Mesangial cell (primary cell): ENCODE data around the gene OR10G3. TPM values are rescaled to one million over a fixed set of nuclear protein-coding genes. Genes with fewer than 3 reads are reported as not detected.

Experiments used
- total RNA-seq: library from RNA; depleted of rRNA; stranded (reverse); fragments of >200 nt; gene quantifications from 2 replicates; pipeline ENCODE4 v1.2.3, GENCODE V29; 2015

Gene OR10G3, protein sequence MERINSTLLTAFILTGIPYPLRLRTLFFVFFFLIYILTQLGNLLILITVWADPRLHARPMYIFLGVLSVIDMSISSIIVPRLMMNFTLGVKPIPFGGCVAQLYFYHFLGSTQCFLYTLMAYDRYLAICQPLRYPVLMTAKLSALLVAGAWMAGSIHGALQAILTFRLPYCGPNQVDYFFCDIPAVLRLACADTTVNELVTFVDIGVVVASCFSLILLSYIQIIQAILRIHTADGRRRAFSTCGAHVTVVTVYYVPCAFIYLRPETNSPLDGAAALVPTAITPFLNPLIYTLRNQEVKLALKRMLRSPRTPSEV
- total RNA-seq, result not detected in 2 replicates

DNA sequence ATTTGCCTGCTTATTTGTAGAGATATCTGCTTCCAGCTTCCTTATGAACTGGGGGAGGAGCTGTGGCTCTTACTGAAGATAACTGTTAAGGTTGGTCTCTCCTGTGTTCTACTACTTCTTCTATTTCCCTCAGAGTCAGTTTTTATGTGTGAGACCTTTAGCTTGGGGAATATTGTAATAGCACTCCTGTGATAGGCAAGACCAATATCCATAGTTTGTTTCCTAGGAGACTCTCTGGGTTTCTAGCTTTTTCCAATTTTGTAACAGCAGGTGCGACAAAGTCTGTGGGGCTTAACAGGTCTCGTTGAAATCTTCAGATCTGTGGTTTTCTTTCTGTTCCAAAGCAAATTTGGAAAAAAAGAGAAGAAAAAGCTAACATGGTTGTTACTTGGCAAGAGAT lies at the start of gene OR10G3:
TSS of gene OR10G3 (minus strand) at position 101 of the 400 bp plus-strand sequence. CDS start 9,332 bp downstream, outside the sequence.

DNA sequence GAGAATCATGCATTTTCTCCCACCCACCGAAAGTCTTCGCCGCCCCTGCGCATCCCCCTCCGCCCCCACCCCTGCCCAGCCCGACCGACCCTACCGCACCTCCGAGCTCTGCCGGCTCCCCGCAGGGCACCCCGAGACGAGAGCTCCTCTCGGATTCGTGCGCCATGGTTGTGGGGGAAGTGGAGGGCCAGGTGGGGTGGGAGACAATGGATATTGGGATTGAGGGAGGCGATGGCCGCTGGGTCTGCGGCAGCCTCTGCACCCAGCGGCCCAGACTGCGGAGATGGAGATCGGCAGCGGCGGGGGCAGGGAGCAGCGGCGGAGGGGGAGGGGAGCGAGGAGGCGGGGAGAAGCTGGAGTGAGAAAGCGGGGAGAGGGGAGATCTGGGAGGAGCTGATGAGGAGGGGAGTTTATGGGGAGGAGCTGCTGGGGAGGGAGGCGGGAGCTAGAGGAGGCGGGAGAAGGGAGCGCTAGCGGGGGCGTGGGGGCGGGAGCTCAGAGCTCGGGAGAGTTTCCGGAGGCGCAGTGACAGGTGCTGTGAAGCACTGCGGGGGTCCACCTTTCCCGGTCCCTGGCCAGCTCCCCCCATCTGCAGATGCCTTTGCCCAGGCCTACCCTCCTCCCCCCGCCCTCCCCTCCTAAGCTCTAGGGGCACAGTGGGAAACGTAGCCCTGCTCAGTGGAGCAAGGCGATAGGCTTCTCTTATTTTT lies 53.8 kb downstream of the OR10G3 start, which contains the start of gene SALL2:
TSS of gene SALL2 (minus strand) at position 385 of the 710 bp plus-strand sequence. CDS start at position 166, 219 bp downstream.

Other genes starting within 250 kb of the OR10G3 start
- gene SUPT16H, start 196.1 kb downstream of the OR10G3 start, total RNA-seq, result 40.2 and 64.4 TPM in 2 replicates
- gene CHD8, start 124.0 kb downstream of the OR10G3 start, total RNA-seq, result 45.5 and 63.5 TPM in 2 replicates
- gene RAB2B, start 103.1 kb downstream of the OR10G3 start, total RNA-seq, result 16.3 and 21.8 TPM in 2 replicates
- 23.3 and 34.0 TPM in 2 replicates for gene TOX4, start 102.9 kb downstream of the OR10G3 start, total RNA-seq
- 22.4 and 51.7 TPM in 2 replicates for gene METTL3, start 68.7 kb downstream of the OR10G3 start, total RNA-seq
- gene SALL2, start 53.7 kb downstream of the OR10G3 start, total RNA-seq, result 13.4 and 24.2 TPM in 2 replicates
- gene OR10G2, start 54.9 kb upstream of the OR10G3 start, total RNA-seq, result not detected in 2 replicates
- not detected in 2 replicates for gene OR4E2, start 73.8 kb upstream of the OR10G3 start, total RNA-seq
- gene OR4E1, start 93.7 kb upstream of the OR10G3 start, total RNA-seq, result not detected in 2 replicates